Endodermal cell (in vitro differentiated cells): ENCODE measurements around the gene ULK1. TPM values are rescaled to one million over a fixed set of nuclear protein-coding genes. Genes with fewer than 3 reads are reported as not detected.
"Not testable (repeated sequence)": the region's sequence is repeated elsewhere in the genome, so short reads cannot be mapped to it uniquely, and the experiment has no call there.

Experiments used
- DNase-seq: peaks from one replicate; pipeline ENCODE4 v3.0.0-alpha.2; 2017
- H3K27ac ChIP-seq: 2 replicates; pipeline ENCODE4 v1.5.1; 2013; ENCODE audit warnings: mild to moderate bottlenecking, low read depth, low read length, moderate library complexity
- H3K27me3 ChIP-seq: 2 replicates; pipeline ENCODE4 v1.6.1; 2013; ENCODE audit warnings: mild to moderate bottlenecking, low read length, moderate library complexity; ENCODE audit not compliant: insufficient read depth, control insufficient read depth, poor library complexity, severe bottlenecking
- H3K36me3 ChIP-seq: 2 replicates; pipeline ENCODE4 v1.7.0; 2013; ENCODE audit warnings: mild to moderate bottlenecking, low read length, moderate library complexity; ENCODE audit not compliant: control insufficient read depth, insufficient read depth
- H3K4me1 ChIP-seq: one replicate; pipeline ENCODE4 v1.7.0; 2013; ENCODE audit warnings: low read length; ENCODE audit not compliant: control insufficient read depth, insufficient read depth
- H3K4me3 ChIP-seq: 2 replicates; pipeline ENCODE4 v1.5.1; 2013; ENCODE audit warnings: mild to moderate bottlenecking, low read length, moderate library complexity
- H3K9ac ChIP-seq: 2 replicates; pipeline ENCODE4 v1.6.1; 2013; ENCODE audit warnings: mild to moderate bottlenecking, low read length, moderate library complexity; ENCODE audit not compliant: poor library complexity, severe bottlenecking; ENCODE audit errors: extremely low read depth
- H3K9me3 ChIP-seq: 2 replicates; pipeline ENCODE4 v1.6.1; 2013; ENCODE audit warnings: mild to moderate bottlenecking, low read length, moderate library complexity; ENCODE audit not compliant: control insufficient read depth
- H3K27ac Mint-ChIP-seq: 2 replicates; pipeline ENCODE4 v1.8.0; 2020; ENCODE audit warnings: mixed read lengths
- H3K27me3 Mint-ChIP-seq: 2 replicates; pipeline ENCODE4 v1.8.0; 2021; ENCODE audit warnings: mild to moderate bottlenecking, mixed read lengths; ENCODE audit not compliant: insufficient read depth
- H3K36me3 Mint-ChIP-seq: 2 replicates; pipeline ENCODE4 v1.8.0; 2020; ENCODE audit warnings: low read depth, mixed read lengths
- H3K4me1 Mint-ChIP-seq: 2 replicates; pipeline ENCODE4 v1.8.0; 2020; ENCODE audit warnings: mixed read lengths
- H3K4me3 Mint-ChIP-seq: 2 replicates; pipeline ENCODE4 v1.8.0; 2020; ENCODE audit warnings: mild to moderate bottlenecking, moderate library complexity, mixed read lengths
- H3K9me3 Mint-ChIP-seq: 2 replicates; pipeline ENCODE4 v1.8.0; 2020; ENCODE audit warnings: mild to moderate bottlenecking, mixed read lengths
- CTCF ChIP-seq: fragments of 200-600 bp; sonication (generic); conservative IDR thresholded peaks from 2 replicates; pipeline ENCODE4 v1.5.0; 2021; ENCODE audit warnings: antibody characterized with exemption, mild to moderate bottlenecking
- WGBS, 2 experiments: methylation state at CpG; one replicate each; pipeline versions ENCODE4 v1.1.5 to v1.1.7; 2013; ENCODE audit warnings: missing lambda C conversion rate in 2 of 2, mixed read lengths in 1 of 2; ENCODE audit not compliant: insufficient coverage in 1 of 2, insufficient read length in 1 of 2; 5-methylcytosine and 5-hydroxymethylcytosine counted together
- total RNA-seq, 2 donors: library from RNA; stranded (reverse); fragmentation: NEBNext Ultra II Directional in 1 of 2; extraction: Animal tissue kit (Norgen Biotek cat#: 25700) in 1 of 2; gene quantifications; 2 replicates in 1 of 2; 3 replicates in 1 of 2; pipeline ENCODE4 v1.2.1, GENCODE V29; 2021

ULK1 gene
- total RNA-seq, 2 donors from 2014 or later: 68.0 to 104 TPM

DNA sequence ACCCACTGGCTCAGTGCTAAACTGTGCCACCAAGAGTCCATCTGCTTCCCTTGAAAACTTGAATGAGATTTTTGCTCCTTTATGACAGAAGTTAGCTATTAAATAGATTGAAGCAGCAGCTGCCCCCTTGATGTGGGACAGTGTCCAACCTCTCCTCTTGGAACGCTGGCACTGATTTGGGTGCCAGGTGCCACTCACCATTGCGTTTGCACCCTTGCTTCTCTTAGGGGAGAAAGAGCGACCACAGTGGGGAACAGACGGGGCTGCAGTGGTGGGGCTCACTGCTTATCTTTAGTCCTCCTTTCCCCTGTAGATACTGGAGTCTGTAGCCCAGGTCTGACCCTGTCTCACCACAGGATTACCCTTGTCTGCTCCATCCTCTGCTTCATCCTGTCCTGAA is 64.7 kb downstream of the ULK1 start:
- Mint-ChIP-seq H3K27me3 (no peaks in the 10 kb centered on the region), H3K27ac (peak overlapping the region; percentile 76), H3K4me1 (peaks cover 20% of the 10 kb centered on the region), H3K36me3 (peaks cover 20% of the 10 kb centered on the region), H3K4me3 (no peak overlapping the region), H3K9me3 (no peaks in the 10 kb centered on the region)
- H3K27ac ChIP-seq: no peak overlapping the region
- no peak for TF ChIP-seq CTCF
- no peak overlapping the region for H3K4me3 ChIP-seq
- H3K9ac ChIP-seq: no peak overlapping the region
- H3K4me1 ChIP-seq: no peaks in the 10 kb centered on the region
- H3K9me3 ChIP-seq: no peaks in the 10 kb centered on the region
- peaks cover 22% of the 10 kb centered on the region for H3K36me3 ChIP-seq
- 84 to 90% methylated on average over 4 of the region's 4 CpGs for WGBS, 2 experiments
- no peaks in the 10 kb centered on the region for H3K27me3 ChIP-seq
- DNase-seq: peak; percentile 32

DNA sequence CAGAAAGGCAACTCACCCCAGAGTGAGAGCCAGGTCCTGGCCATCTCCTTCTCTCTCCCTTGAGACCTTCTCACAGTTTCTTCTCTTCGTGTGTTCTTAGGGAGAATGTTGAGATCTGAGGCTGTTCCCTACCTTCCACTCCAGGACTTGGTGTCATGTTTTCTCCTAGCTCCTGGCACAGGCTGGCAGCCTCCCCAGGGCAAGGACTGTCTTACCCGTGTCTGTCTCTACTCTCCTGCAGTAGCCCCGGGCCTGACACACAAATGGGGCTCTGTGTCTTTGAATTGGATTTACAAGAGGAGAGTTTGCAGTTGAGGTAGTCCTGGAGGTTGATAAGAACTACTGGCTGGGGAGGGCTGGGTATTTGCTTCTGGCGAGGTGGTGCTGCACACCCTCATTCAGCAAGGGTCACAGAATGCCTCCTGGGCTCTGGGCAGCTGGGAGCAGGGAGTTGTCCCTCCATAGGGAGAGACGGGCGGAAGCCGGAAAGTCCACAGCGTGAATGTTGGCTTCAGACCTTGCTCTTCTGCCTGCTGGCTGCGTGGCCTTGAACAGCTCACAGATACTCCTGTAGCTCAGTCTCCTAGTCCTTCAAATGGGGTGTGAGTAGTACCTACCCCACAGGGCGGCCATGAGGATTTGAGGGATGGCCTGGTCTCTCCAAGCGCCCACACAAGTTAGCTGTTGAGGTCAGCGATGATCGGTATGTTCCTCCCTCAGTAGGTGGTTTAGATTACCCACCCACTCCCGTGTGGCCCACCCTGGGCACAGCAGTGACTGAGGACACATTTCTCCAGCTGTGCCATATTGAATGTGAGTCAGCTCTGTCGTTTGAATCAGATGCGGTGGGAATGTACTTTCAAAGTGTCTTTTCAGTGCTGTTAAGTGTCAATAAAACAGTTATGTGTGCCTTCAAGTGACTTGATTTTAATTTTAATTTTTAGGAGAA is 65.5 kb downstream of the ULK1 start:
- peaks cover 20% of the 10 kb centered on the region for H3K36me3 Mint-ChIP-seq
- TF ChIP-seq CTCF: no peak
- peaks cover 20% of the 10 kb centered on the region for H3K4me1 Mint-ChIP-seq
- no peak overlapping the region for H3K27ac ChIP-seq
- H3K4me3 ChIP-seq: no peak overlapping the region
- no peak overlapping the region for H3K4me3 Mint-ChIP-seq
- H3K9ac ChIP-seq: no peak overlapping the region
- no peaks in the 10 kb centered on the region for H3K9me3 ChIP-seq
- DNase-seq: peak; percentile 44
- H3K36me3 ChIP-seq: peaks cover 30% of the 10 kb centered on the region
- no peaks in the 10 kb centered on the region for H3K27me3 Mint-ChIP-seq
- no peaks in the 10 kb centered on the region for H3K27me3 ChIP-seq
- 90 to 96% methylated on average over 6 to 16 of the region's 16 CpGs for WGBS, 2 experiments
- H3K27ac Mint-ChIP-seq: peak overlapping the region; percentile 76
- H3K9me3 Mint-ChIP-seq: no peaks in the 10 kb centered on the region
- no peaks in the 10 kb centered on the region for H3K4me1 ChIP-seq

DNA sequence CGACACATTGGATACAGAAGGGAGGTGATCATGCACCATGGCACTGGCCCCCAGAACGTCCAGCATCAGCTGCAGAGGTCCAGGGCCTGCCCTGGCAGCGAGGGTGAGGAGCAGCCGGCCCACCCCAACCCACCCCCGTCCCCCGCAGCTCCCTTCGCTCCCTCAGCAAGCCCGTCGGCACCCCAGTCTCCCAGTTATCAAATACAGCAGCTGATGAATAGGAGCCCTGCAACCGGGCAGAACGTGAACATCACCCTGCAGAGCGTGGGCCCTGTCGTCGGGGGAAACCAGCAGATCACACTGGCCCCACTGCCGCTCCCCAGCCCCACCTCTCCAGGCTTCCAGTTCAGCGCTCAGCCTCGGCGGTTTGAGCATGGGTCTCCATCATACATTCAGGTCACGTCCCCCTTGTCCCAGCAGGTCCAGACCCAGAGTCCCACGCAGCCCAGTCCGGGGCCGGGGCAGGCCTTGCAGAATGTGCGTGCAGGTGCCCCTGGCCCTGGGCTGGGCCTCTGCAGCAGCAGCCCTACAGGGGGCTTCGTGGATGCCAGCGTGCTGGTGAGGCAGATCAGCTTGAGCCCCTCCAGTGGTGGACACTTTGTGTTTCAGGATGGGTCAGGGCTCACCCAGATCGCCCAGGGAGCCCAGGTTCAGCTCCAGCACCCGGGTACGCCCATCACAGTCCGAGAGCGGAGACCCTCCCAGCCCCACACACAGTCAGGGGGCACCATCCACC is 66.3 kb downstream of the ULK1 start:
- peaks cover 20% of the 10 kb centered on the region for H3K36me3 Mint-ChIP-seq

GRCh38 chr12:131961328-131961727 is 66.9 kb downstream of the ULK1 start:
- 96% methylated on average over 4 of the region's 20 CpGs; no CpG with 5 or more reads in 1 of the 2 experiments for WGBS, 2 experiments
- not testable (repeated sequence) for H3K4me3 ChIP-seq, H3K9me3 ChIP-seq

More for the DNA sequence above, 66.3 kb downstream of the ULK1 start:
- H3K27ac ChIP-seq, H3K4me1 ChIP-seq, H3K27me3 ChIP-seq, H3K27me3 Mint-ChIP-seq, H3K4me3 Mint-ChIP-seq, H3K9ac ChIP-seq, H3K27ac Mint-ChIP-seq, H3K9me3 ChIP-seq, H3K4me3 ChIP-seq, H3K9me3 Mint-ChIP-seq: not testable (repeated sequence)
- DNase-seq: peak; percentile 21
- 94 to 100% methylated on average over 1 to 17 of the region's 30 CpGs for WGBS, 2 experiments
- H3K36me3 ChIP-seq: peaks cover 31% of the 10 kb centered on the region
- peaks cover 20% of the 10 kb centered on the region for H3K4me1 Mint-ChIP-seq

More at GRCh38 chr12:131961328-131961727, 66.9 kb downstream of the ULK1 start:
- H3K4me3 Mint-ChIP-seq, H3K9ac ChIP-seq, H3K9me3 Mint-ChIP-seq, H3K27me3 ChIP-seq, DNase-seq, H3K4me1 ChIP-seq, H3K27ac Mint-ChIP-seq, H3K27ac ChIP-seq, H3K27me3 Mint-ChIP-seq: not testable (repeated sequence)
- peaks cover 20% of the 10 kb centered on the region for H3K4me1 Mint-ChIP-seq
- H3K36me3 Mint-ChIP-seq: peaks cover 17% of the 10 kb centered on the region
- peaks cover 31% of the 10 kb centered on the region for H3K36me3 ChIP-seq
